ENCODE data around the gene HLA-E. TPM values are rescaled to one million over a fixed set of nuclear protein-coding genes. Genes with fewer than 3 reads are reported as not detected.
A peak's percentile ranks its signal among the peaks of the same experiment; 100 is the strongest.
"Not testable (repeated sequence)": the region's sequence is repeated elsewhere in the genome, so short reads cannot be mapped to it uniquely, and the experiment has no call there.

HLA-E gene
- total RNA-seq, 1 donor from 2014 or later, result 89.9 TPM

- Mint-ChIP-seq H3K4me3 (ENCODE audit: unreplicated experiment) (peak overlapping the region; percentile 81), H3K4me1 (ENCODE audit: low read depth) (peaks cover 5% of the 10 kb centered on the region), H3K27ac (ENCODE audit: unreplicated experiment) (no peak overlapping the region), H3K9me3 (ENCODE audit: low read depth) (peaks cover 4% of the 10 kb centered on the region), H3K36me3 (ENCODE audit: low read depth) (no peaks in the 10 kb centered on the region), H3K27me3 (ENCODE audit: low read depth) (peaks cover 73% of the 10 kb centered on the region)
- no peak for DNase-seq (ENCODE audit: low spot score)
- TF ChIP-seq CTCF (IDR thresholded peaks at IDR 0.05), result no peak
Observed at GRCh38 chr6:30465595-30466306, 23.6 kb upstream of the HLA-E start.

DNA sequence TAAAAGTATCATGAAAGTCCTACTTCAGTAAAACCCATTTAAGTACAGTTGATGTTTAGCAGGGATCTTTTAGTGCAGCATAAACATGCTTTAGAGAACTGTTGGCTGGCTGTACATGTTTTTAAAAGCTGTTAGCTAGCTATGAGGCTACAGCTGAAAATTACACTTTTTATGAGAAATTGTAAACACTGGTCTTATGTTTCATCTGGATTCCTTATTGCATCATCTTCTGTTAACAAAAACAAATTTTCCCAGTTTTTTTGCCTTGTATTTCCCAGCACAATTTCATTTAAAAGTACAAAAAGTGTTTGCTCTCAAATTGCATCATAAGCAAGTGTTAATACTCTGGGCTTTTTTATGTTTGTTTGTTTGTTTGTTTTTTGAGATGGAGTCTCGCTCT, 18.3 kb upstream of the HLA-E start:
- H3K36me3 Mint-ChIP-seq (ENCODE audit: low read depth), result peaks cover 7% of the 10 kb centered on the region
- peaks cover 52% of the 10 kb centered on the region for H3K27me3 Mint-ChIP-seq (ENCODE audit: low read depth)
- H3K4me1 Mint-ChIP-seq (ENCODE audit: low read depth), result peaks cover 5% of the 10 kb centered on the region
- no peak overlapping the region for H3K4me3 Mint-ChIP-seq (ENCODE audit: unreplicated experiment)
- no peak for TF ChIP-seq CTCF (IDR thresholded peaks at IDR 0.05)
- DNase-seq (ENCODE audit: low spot score), result no peak
- no peak overlapping the region for H3K27ac Mint-ChIP-seq (ENCODE audit: unreplicated experiment)
- H3K9me3 Mint-ChIP-seq (ENCODE audit: low read depth), result peaks cover 23% of the 10 kb centered on the region

- Mint-ChIP-seq H3K27me3 (ENCODE audit: low read depth) (peaks cover 51% of the 10 kb centered on the region), H3K9me3 (ENCODE audit: low read depth) (peaks cover 20% of the 10 kb centered on the region)
- H3K27ac Mint-ChIP-seq (ENCODE audit: unreplicated experiment); H3K36me3 Mint-ChIP-seq (ENCODE audit: low read depth); DNase-seq (ENCODE audit: low spot score); H3K4me3 Mint-ChIP-seq (ENCODE audit: unreplicated experiment); H3K4me1 Mint-ChIP-seq (ENCODE audit: low read depth): not testable (repeated sequence)
Observed at GRCh38 chr6:30475116-30475515, 14.2 kb upstream of the HLA-E start.

- H3K4me3 Mint-ChIP-seq (ENCODE audit: unreplicated experiment), result no peak overlapping the region
Observed at GRCh38 chr6:30480536-30481156, 8.7 kb upstream of the HLA-E start.

GRCh38 chr6:30481211-30481964, 7.9 kb upstream of the HLA-E start:
- TF ChIP-seq CTCF (IDR thresholded peaks at IDR 0.05), result no peak
- Mint-ChIP-seq H3K4me3 (ENCODE audit: unreplicated experiment) (peak overlapping the region; percentile 31), H3K4me1 (ENCODE audit: low read depth) (peaks cover 6% of the 10 kb centered on the region), H3K36me3 (ENCODE audit: low read depth) (no peaks in the 10 kb centered on the region), H3K27ac (ENCODE audit: unreplicated experiment) (peak overlapping the region; percentile 54), H3K27me3 (ENCODE audit: low read depth) (peaks cover 48% of the 10 kb centered on the region), H3K9me3 (ENCODE audit: low read depth) (no peaks in the 10 kb centered on the region)
- DNase-seq (ENCODE audit: low spot score), result no peak

More at GRCh38 chr6:30480536-30481156, 8.7 kb upstream of the HLA-E start:
- H3K36me3 Mint-ChIP-seq (ENCODE audit: low read depth), result no peaks in the 10 kb centered on the region
- H3K27ac Mint-ChIP-seq (ENCODE audit: unreplicated experiment), result no peak overlapping the region
- H3K9me3 Mint-ChIP-seq (ENCODE audit: low read depth), result no peaks in the 10 kb centered on the region
- peaks cover 49% of the 10 kb centered on the region for H3K27me3 Mint-ChIP-seq (ENCODE audit: low read depth)
- no peak for TF ChIP-seq CTCF (IDR thresholded peaks at IDR 0.05)
- DNase-seq (ENCODE audit: low spot score), result no peak
- H3K4me1 Mint-ChIP-seq (ENCODE audit: low read depth), result peaks cover 6% of the 10 kb centered on the region

Measured in chondrocyte (in vitro differentiated cells).